OCI-LY3 (cell line): ENCODE measurements around the gene AHCYL1.
A peak's percentile ranks its signal among the peaks of the same experiment; 100 is the strongest.

Experiments used
- H2AFZ ChIP-seq: fragments of 200-600, 300-600 bp; shearing (Covaris generic); 2 replicates; pipeline ENCODE4 v1.6.0; 2014; ENCODE audit warnings: antibody characterized with exemption, low read depth, low read length
- H3K27ac ChIP-seq: fragments of 200-600, 300-600 bp; sonication (generic); 2 replicates; pipeline ENCODE4 v1.5.1; 2014; ENCODE audit warnings: mild to moderate bottlenecking, low read length, moderate library complexity, mixed read lengths
- H3K27me3 ChIP-seq: fragments of 200-600, 300-600 bp; sonication (generic); 2 replicates; pipeline ENCODE4 v1.6.1; 2014; ENCODE audit warnings: low read depth, low read length, mixed read lengths
- H3K36me3 ChIP-seq: fragments of 200-600, 300-600 bp; sonication (generic); replicated peaks from 2 replicates; pipeline ENCODE3; 2014; ENCODE audit warnings: low read depth, low read length, mixed read lengths
- H3K4me1 ChIP-seq: fragments of 300-600, 200-600 bp; sonication (generic); 2 replicates; pipeline ENCODE4 v1.6.1; 2014; ENCODE audit warnings: low read length, mixed read lengths
- H3K4me2 ChIP-seq: fragments of 200-600, 300-600 bp; sonication (generic); 2 replicates; pipeline ENCODE4 v1.6.1; 2014; ENCODE audit warnings: low read length, mixed read lengths
- H3K4me3 ChIP-seq: fragments of 300-600, 200-600 bp; sonication (generic); 2 replicates; pipeline ENCODE4 v1.5.1; 2014; ENCODE audit warnings: antibody characterized with exemption, mild to moderate bottlenecking, low read length, moderate library complexity
- H3K79me2 ChIP-seq: fragments of 300-600, 200-600 bp; shearing (Covaris generic); 2 replicates; pipeline ENCODE4 v1.6.1; 2014; ENCODE audit warnings: mild to moderate bottlenecking, low read length, mixed read lengths
- H3K9ac ChIP-seq: fragments of 300-600, 200-600 bp; shearing (Covaris generic); 2 replicates; pipeline ENCODE4 v1.6.0; 2014; ENCODE audit warnings: mild to moderate bottlenecking, low read length, moderate library complexity
- H3K9me3 ChIP-seq: fragments of 200-600, 300-600 bp; shearing (Covaris generic); 2 replicates; pipeline ENCODE4 v1.6.1; 2014; ENCODE audit warnings: low read length, mixed read lengths; ENCODE audit not compliant: insufficient read depth
- H4K20me1 ChIP-seq: fragments of 200-600, 300-600 bp; sonication (generic); 2 replicates; pipeline ENCODE4 v1.6.1; 2016; ENCODE audit warnings: low read length, mixed read lengths; ENCODE audit not compliant: insufficient read depth
- EZH2phosphoT487 ChIP-seq: fragments of 200-600 bp; shearing (Covaris generic); IDR thresholded peaks from 2 replicates; pipeline ENCODE4 v1.6.1; 2018; ENCODE audit warnings: antibody characterized with exemption, mixed run types, low read depth
- TF ChIP-seq, protein P1 (sequence below): fragments of 200-600, 300-600 bp; sonication (generic); IDR thresholded peaks from 2 replicates; pipeline ENCODE4 v1.5.1; 2014; ENCODE audit warnings: antibody characterized with exemption, low read length, low read depth

AHCYL1 gene

GRCh38 chr1:109988349-109988914 lies 3.9 kb downstream of the AHCYL1 start:
- H3K9ac ChIP-seq: no peak overlapping the region
- H2AFZ ChIP-seq: no peak overlapping the region
- no peak overlapping the region for H3K4me3 ChIP-seq
- no peak for TF ChIP-seq EZH2phosphoT487
- TF ChIP-seq, protein P1, sequence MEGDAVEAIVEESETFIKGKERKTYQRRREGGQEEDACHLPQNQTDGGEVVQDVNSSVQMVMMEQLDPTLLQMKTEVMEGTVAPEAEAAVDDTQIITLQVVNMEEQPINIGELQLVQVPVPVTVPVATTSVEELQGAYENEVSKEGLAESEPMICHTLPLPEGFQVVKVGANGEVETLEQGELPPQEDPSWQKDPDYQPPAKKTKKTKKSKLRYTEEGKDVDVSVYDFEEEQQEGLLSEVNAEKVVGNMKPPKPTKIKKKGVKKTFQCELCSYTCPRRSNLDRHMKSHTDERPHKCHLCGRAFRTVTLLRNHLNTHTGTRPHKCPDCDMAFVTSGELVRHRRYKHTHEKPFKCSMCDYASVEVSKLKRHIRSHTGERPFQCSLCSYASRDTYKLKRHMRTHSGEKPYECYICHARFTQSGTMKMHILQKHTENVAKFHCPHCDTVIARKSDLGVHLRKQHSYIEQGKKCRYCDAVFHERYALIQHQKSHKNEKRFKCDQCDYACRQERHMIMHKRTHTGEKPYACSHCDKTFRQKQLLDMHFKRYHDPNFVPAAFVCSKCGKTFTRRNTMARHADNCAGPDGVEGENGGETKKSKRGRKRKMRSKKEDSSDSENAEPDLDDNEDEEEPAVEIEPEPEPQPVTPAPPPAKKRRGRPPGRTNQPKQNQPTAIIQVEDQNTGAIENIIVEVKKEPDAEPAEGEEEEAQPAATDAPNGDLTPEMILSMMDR: no peak
- no peaks in the 10 kb centered on the region for H3K36me3 ChIP-seq
- H3K27me3 ChIP-seq: no peaks in the 10 kb centered on the region
- no peak overlapping the region for H3K4me2 ChIP-seq
- no peak overlapping the region for H3K27ac ChIP-seq
- H3K79me2 ChIP-seq: peaks cover 63% of the 10 kb centered on the region
- peaks cover 32% of the 10 kb centered on the region for H3K4me1 ChIP-seq
- H4K20me1 ChIP-seq: peaks cover 31% of the 10 kb centered on the region
- no peaks in the 10 kb centered on the region for H3K9me3 ChIP-seq

GRCh38 chr1:109989506-109990301 lies 5.1 kb downstream of the AHCYL1 start:
- Histone ChIP-seq H2AFZ (no peak overlapping the region), H3K79me2 (peaks cover 69% of the 10 kb centered on the region), H3K36me3 (no peaks in the 10 kb centered on the region), H3K9me3 (no peaks in the 10 kb centered on the region), H3K27me3 (no peaks in the 10 kb centered on the region), H4K20me1 (peaks cover 33% of the 10 kb centered on the region), H3K4me3 (no peak overlapping the region), H3K4me1 (peaks cover 24% of the 10 kb centered on the region), H3K9ac (no peak overlapping the region), H3K27ac (no peak overlapping the region), H3K4me2 (peak overlapping the region; percentile 38)
- TF ChIP-seq EZH2phosphoT487: no peak

GRCh38 chr1:109990302-109990653 lies 5.7 kb downstream of the AHCYL1 start:
- no peak overlapping the region for H3K27ac ChIP-seq
- no peak overlapping the region for H2AFZ ChIP-seq
- H3K4me1 ChIP-seq: peaks cover 24% of the 10 kb centered on the region
- H3K36me3 ChIP-seq: no peaks in the 10 kb centered on the region
- H3K4me3 ChIP-seq: no peak overlapping the region
- no peak for TF ChIP-seq EZH2phosphoT487
- peaks cover 35% of the 10 kb centered on the region for H4K20me1 ChIP-seq
- H3K79me2 ChIP-seq: peaks cover 65% of the 10 kb centered on the region
- peak overlapping the region; percentile 38; the same call in 1 of the 2 replicates for H3K4me2 ChIP-seq
- no peaks in the 10 kb centered on the region for H3K27me3 ChIP-seq
- no peaks in the 10 kb centered on the region for H3K9me3 ChIP-seq
- H3K9ac ChIP-seq: no peak overlapping the region

DNA sequence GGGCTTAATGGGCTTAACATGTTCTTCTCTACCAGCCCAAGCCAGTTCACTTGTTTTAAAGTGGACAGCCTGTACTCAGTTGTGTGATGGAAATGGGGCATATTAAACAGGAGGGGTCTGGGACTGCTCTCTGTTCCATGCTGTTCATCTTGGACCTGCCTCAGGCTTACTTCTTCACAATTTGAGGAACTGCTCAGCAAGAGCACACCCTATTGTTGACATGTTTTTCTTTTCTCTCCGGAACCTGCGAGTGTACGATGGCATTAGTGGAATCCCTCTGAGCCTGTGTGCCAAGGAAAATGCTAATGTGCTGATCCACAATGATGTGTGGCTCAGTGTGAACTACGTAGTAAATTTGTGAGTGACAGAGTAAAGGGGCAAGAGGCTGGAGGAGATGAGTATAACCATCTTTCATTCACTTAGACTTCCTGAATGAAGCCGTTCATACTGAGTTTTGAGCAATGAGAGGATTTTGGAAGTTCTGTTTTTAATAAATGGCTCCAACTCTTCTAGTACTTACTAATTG lies 6.9 kb downstream of the AHCYL1 start:
- TF ChIP-seq, protein P1: no peak
- TF ChIP-seq EZH2phosphoT487: no peak
- H3K27ac ChIP-seq: no peak overlapping the region
- peaks cover 26% of the 10 kb centered on the region for H4K20me1 ChIP-seq
- H3K4me1 ChIP-seq: peaks cover 15% of the 10 kb centered on the region
- no peak overlapping the region for H3K4me3 ChIP-seq
- H3K4me2 ChIP-seq: no peak overlapping the region
- peaks cover 53% of the 10 kb centered on the region for H3K79me2 ChIP-seq
- H3K9me3 ChIP-seq: no peaks in the 10 kb centered on the region
- H3K27me3 ChIP-seq: no peaks in the 10 kb centered on the region
- H2AFZ ChIP-seq: no peak overlapping the region
- H3K36me3 ChIP-seq: no peaks in the 10 kb centered on the region
- no peak overlapping the region for H3K9ac ChIP-seq

- no peak overlapping the region for H3K27ac ChIP-seq
- H3K4me2 ChIP-seq: no peak overlapping the region
- H3K4me3 ChIP-seq: no peak overlapping the region
- H2AFZ ChIP-seq: no peak overlapping the region
- H3K9me3 ChIP-seq: no peaks in the 10 kb centered on the region
- no peaks in the 10 kb centered on the region for H3K36me3 ChIP-seq
- H3K4me1 ChIP-seq: peaks cover 15% of the 10 kb centered on the region
- H3K27me3 ChIP-seq: no peaks in the 10 kb centered on the region
- TF ChIP-seq, protein P1: no peak
- no peak for TF ChIP-seq EZH2phosphoT487
- H4K20me1 ChIP-seq: peaks cover 15% of the 10 kb centered on the region
- peaks cover 35% of the 10 kb centered on the region for H3K79me2 ChIP-seq
- H3K9ac ChIP-seq: no peak overlapping the region
These were observed 9.3 kb downstream of the AHCYL1 start for GRCh38 chr1:109993885-109994284.
